GM12878 (cell line): ENCODE results near the gene DGKI.

Experiments
- FOXK2 ChIP-seq: fragments of 450-650 bp; IDR thresholded peaks from 2 replicates; pipeline ENCODE4 v1.6.1; 2017; ENCODE audit warnings: mild to moderate bottlenecking, moderate library complexity
- HDAC2 ChIP-seq: fragments of 200-600 bp; sonication (generic); IDR thresholded peaks from 2 replicates; pipeline ENCODE4 v1.6.1; 2017
- MTA3 ChIP-seq: IDR thresholded peaks from 2 replicates; pipeline ENCODE4 v1.6.1; 2012; ENCODE audit warnings: low read length, inconsistent platforms, borderline replicate concordance
- SMC3 ChIP-seq: IDR thresholded peaks from 2 replicates; pipeline ENCODE4 v1.6.1; 2011; ENCODE audit warnings: low read length, improper control_type of control experiment, borderline replicate concordance
- ZNF217 ChIP-seq: fragments of 450-650 bp; IDR thresholded peaks from 2 replicates; pipeline ENCODE4 v1.6.1; 2017; ENCODE audit warnings: antibody characterized with exemption, mild to moderate bottlenecking
- TF ChIP-seq, protein P1 (sequence below), 3 experiments: IDR thresholded peaks in 2 of 3; conservative IDR thresholded peaks in 1 of 3; 2 replicates each; pipeline ENCODE4 v1.5.1; 2011; ENCODE audit warnings: low read depth in 3 of 3, low read length in 3 of 3, mild to moderate bottlenecking in 3 of 3, control low read depth in 2 of 3, moderate library complexity in 2 of 3, inconsistent platforms in 1 of 3, mixed read lengths in 1 of 3; ENCODE audit not compliant: control insufficient read depth in 2 of 3, insufficient read depth in 1 of 3; ENCODE audit errors: extremely low read depth in 1 of 3
- TF ChIP-seq, protein P2 (sequence below): IDR thresholded peaks from 2 replicates; pipeline ENCODE4 v1.6.1; 2011; ENCODE audit warnings: borderline replicate concordance, low read depth, mild to moderate bottlenecking, moderate library complexity, mixed read lengths, low read length; ENCODE audit not compliant: insufficient read depth; ENCODE audit errors: extremely low read length

DNA sequence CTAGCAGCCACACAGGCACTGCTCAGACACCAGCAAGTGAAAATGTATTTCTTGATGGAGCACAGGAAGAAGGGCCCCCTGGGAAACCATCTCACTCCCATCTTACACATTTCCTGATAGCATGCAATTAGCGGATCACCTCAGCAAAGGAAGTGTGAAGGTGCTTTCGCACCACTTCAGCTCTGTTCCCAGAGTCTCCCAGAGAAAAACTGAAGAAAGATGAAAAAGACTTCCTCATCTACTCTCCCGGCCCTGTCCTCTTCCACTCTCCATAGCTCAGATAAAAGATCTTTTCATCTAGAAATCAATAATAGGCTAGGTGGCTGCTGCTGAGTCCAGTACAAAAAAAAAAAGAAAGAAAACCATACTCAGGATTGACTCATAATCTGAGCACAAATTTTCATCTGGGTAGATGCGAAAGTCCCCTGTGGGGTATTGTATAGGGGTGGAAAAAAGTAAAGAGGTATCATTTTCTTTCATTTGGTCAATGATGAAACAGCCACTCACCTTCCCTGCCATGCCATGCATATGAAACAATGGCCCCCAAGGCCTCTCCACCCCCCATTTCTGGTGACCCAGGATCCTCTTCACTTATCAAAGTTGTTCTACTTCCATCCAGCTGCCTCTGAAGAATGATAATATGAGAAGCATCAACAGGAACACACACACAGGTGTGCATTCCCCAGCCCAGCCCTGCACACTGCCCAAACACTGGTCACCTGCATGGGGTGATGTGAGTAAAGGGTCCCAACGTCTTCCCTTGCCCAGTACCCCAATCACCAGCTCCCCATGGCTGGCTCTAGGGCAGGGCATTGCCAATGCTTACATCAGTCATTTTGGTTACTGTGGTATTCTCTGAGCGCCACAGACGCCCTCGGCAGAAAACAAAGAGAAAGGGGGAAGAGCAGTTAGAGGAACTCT is 48.8 kb upstream of the DGKI start:
- TF ChIP-seq SMC3 (no peak), ZNF217 (no peak), FOXK2 (no peak), HDAC2 (no peak), MTA3 (peak; percentile 94)
- TF ChIP-seq, protein P1, sequence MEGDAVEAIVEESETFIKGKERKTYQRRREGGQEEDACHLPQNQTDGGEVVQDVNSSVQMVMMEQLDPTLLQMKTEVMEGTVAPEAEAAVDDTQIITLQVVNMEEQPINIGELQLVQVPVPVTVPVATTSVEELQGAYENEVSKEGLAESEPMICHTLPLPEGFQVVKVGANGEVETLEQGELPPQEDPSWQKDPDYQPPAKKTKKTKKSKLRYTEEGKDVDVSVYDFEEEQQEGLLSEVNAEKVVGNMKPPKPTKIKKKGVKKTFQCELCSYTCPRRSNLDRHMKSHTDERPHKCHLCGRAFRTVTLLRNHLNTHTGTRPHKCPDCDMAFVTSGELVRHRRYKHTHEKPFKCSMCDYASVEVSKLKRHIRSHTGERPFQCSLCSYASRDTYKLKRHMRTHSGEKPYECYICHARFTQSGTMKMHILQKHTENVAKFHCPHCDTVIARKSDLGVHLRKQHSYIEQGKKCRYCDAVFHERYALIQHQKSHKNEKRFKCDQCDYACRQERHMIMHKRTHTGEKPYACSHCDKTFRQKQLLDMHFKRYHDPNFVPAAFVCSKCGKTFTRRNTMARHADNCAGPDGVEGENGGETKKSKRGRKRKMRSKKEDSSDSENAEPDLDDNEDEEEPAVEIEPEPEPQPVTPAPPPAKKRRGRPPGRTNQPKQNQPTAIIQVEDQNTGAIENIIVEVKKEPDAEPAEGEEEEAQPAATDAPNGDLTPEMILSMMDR (IDR thresholded peaks at IDR 0.05 in 2 of 3, conservative IDR thresholded peaks at IDR 0.05 in 1 of 3; ENCODE audit: control insufficient read depth in 2 of 3, extremely low read depth in 1 of 3, insufficient read depth in 1 of 3, low read depth in 3 of 3, low read length in 3 of 3) = no peak
- TF ChIP-seq, protein P2, sequence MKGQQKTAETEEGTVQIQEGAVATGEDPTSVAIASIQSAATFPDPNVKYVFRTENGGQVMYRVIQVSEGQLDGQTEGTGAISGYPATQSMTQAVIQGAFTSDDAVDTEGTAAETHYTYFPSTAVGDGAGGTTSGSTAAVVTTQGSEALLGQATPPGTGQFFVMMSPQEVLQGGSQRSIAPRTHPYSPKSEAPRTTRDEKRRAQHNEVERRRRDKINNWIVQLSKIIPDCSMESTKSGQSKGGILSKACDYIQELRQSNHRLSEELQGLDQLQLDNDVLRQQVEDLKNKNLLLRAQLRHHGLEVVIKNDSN = no peak
